Activated gamma-delta T cell treated with Interleukin-2 at 50 U/mL for 16 hours (primary cell): ENCODE measurements around the gene IL17REL.

Source experiments
- DNase-seq: peaks from one replicate; pipeline ENCODE4 v3.0.0-alpha.2; 2020

IL17REL gene

DNA sequence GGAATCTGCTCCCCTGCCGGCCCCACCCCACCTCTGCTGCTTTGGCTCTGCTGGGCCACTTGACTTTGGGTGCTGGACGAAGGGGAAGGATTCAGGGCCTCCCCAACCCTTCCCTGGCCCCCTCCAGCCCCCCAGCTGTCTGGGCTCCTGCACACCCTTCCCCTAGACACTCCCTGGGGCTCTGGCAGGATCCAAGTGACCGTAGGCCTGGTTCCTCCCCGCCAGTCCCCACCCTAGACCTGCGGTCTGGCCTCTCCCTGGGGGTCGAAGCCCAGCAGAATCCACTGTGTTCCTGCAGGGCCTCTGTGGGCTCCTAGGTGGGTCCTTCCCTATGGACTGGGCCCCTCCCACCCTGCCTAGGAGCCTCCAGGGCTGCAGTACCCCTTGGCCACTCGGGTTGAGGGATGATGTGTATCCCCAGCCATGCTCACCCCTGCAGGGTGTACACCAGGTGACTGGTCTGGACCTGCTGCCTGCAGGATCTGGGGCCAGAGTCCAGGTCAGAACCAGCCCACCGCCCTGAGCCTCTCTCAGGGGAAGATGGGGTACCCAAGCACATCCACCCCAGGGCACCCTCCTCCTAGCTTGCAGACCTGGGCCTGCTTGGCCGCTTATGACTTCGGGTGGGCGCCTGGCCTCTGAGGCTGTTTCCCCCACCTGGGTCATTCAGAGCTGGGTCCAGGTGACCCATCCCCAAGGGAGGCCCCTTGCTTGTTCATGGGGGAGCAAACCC lies 46.4 kb downstream of the IL17REL start:
- peak; percentile 3 for DNase-seq

DNA sequence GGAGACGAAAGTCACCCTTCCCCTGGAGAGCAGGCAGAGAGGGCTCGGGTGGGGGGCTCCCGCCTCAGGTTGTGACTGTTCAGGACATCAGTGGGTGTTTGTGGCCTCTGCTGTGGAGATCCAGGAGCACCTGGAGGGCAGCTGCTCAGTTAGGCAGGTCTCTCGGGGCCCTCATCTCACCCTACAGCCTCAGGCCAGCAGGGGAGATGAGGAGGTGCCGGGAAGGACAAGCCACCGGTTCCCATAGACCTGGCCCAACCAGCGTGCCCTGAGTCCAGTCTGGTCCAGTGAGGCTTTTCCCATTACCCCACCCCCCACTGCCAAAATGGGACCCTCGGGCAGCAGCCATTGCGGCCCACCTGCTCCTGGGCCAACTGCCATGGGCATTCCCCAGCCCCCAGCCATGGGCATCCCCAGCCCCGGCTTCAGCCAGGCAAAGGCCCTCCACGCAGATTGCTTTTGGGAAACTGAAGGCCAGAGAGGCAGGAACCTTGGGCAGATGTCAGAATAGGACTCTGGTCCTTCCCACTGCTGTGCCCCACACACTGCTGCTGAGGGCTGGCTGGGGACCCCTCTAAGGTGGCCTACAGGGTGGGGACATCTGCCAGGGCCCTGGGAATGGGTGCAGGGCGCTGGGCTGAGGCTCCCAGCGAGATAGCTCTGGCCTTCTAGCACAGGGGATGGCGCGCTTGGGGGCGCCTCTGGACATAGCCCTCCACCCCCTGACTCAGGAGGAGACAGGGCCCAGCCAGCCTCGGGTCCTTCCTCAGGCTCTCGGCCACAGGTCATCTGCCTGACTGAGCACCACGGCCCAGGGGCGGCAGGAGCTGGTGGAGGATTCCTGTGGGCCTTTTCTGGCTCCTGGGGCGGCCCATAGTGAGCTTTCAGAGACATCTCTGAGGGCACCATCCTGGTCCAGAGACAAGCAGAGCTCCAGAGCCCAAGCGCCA lies 47.2 kb downstream of the IL17REL start:
- peak; percentile 4 for DNase-seq

DNA sequence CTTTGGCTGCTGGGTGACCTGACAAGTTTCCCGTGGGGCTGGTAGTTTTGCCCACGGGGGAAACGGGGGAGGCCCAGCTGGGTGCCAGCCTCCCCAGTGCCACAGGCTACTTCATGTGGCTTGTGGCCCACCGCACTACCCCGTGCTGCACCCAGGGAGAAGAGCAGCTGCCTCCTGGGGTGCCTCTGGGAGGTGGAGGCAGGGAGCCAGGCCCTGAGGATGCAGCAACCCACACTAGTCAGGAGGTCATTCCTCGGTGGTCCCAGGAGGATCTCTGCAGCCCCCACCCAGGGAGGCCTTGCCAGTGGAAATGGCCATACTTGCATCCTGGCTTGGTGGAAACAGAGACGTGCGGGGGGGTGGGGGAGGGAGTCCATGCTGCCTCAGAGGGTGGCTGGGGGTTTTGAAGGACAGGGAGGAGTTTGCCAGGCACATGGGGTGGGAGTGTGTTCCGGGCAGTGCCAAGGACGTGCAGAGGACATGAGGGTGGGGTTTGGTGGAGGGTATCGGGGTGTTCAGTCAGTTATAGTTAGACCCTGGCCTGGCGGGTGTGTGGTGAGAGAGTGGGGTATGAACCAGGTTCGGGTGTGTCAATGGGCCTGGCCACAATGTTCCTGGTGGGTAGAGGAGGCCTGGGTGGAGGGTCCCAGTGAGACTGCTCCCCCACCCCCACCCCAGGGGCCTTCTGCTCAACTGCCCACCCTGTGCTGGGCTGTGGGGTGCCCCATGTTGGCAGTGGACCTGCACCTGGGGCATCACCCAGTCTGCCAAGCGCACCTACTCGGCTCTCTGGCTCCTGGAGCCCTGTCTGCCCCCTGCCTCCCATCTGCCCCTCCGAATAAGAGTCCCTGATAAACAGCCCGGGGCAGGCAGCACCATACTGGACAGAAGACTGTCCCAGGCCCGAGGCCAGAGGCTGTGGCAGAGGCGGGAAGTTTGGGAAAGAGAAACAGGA lies 48.2 kb downstream of the IL17REL start:
- DNase-seq, result peak; percentile 50

DNA sequence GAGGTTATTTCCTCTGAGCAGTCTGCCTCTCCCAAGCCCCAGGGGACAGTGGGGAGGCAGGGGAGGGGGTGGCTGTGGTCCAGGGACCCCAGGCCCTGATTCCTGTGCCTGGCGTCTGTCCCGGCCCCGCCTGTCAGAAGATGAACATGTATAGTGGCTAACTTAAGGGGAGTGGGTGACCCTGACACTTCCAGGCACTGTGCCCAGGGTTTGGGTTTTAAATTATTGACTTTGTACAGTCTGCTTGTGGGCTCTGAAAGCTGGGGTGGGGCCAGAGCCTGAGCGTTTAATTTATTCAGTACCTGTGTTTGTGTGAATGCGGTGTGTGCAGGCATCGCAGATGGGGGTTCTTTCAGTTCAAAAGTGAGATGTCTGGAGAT lies 48.9 kb downstream of the IL17REL start:
- peak; percentile 14 for DNase-seq

DNA sequence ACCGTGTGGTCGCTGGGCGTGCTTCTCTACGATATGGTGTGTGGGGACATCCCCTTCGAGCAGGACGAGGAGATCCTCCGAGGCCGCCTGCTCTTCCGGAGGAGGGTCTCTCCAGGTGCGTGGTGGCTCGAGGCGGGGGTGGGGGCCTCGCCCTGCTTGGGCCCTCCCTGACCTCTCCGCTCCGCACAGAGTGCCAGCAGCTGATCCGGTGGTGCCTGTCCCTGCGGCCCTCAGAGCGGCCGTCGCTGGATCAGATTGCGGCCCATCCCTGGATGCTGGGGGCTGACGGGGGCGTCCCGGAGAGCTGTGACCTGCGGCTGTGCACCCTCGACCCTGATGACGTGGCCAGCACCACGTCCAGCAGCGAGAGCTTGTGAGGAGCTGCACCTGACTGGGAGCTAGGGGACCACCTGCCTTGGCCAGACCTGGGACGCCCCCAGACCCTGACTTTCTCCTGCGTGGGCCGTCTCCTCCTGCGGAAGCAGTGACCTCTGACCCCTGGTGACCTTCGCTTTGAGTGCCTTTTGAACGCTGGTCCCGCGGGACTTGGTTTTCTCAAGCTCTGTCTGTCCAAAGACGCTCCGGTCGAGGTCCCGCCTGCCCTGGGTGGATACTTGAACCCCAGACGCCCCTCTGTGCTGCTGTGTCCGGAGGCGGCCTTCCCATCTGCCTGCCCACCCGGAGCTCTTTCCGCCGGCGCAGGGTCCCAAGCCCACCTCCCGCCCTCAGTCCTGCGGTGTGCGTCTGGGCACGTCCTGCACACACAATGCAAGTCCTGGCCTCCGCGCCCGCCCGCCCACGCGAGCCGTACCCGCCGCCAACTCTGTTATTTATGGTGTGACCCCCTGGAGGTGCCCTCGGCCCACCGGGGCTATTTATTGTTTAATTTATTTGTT lies 49.6 kb downstream of the IL17REL start:
- DNase-seq, result peak; percentile 4

DNA sequence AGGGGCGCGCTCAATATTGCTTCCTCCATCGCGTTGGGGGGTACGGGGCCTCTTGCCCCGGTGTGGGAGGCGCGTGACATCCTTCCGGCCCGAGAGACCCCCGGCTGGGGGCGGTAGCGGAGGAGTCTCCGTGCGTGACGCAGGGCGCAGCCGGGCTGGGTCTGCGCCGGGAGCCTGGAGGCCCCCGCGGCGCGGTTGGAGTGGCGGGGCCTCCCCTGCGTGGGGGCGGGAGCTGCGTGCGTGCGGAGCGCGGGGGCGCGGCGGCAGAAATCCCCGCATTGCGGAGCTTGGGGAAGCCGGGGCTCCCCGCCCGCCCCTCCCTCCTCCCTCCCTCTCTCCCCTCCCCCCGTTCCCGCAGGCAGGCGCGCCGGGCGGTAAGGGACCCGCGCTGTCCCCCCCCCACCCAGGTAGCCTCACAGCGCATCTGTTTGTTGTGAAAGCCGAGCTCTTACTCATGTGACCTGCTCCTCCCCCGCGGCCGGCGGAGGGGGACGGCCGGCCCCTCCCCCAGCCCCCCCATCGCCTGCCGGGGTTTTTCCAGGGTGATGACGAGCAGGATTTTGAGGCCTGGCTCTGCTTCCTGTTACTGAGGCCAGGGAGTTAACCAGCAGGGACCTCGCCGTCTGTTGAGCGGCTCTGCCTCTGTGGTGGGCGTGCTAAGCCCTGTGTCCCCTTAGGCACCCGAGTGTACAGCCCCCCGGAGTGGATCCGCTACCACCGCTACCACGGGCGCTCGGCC lies 50.4 kb downstream of the IL17REL start:
- peak; percentile 72 for DNase-seq

DNA sequence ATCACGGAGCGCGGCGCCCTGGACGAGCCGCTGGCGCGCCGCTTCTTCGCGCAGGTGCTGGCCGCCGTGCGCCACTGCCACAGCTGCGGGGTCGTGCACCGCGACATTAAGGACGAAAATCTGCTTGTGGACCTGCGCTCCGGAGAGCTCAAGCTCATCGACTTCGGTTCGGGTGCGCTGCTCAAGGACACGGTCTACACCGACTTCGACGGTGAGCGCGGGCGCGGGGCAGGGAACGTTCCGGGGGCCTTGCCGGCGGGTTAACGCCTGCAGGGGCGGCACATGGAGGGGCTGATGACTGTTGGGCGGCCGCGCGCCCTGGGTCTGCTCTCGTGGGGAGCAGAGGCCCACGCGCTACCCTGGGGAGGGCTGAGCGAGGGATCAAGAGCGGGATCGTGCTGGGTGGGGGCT lies 51.0 kb downstream of the IL17REL start:
- no peak for DNase-seq

DNA sequence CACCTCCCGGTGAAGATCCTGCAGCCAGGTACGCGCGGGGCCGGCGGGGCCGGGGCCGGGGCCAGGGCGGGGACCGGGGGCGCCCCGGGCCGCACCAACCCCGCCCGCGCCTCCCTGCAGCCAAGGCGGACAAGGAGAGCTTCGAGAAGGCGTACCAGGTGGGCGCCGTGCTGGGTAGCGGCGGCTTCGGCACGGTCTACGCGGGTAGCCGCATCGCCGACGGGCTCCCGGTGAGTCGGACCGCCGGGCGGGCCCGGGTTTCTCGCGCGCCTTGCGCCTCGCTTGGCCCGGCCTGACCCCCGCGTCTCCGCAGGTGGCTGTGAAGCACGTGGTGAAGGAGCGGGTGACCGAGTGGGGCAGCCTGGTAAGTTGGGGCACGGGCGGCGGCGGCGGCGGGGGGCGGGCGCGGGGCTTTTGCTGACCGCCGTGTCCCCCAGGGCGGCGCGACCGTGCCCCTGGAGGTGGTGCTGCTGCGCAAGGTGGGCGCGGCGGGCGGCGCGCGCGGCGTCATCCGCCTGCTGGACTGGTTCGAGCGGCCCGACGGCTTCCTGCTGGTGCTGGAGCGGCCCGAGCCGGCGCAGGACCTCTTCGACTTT lies 51.5 kb downstream of the IL17REL start:
- peak; percentile 41 for DNase-seq

DNA sequence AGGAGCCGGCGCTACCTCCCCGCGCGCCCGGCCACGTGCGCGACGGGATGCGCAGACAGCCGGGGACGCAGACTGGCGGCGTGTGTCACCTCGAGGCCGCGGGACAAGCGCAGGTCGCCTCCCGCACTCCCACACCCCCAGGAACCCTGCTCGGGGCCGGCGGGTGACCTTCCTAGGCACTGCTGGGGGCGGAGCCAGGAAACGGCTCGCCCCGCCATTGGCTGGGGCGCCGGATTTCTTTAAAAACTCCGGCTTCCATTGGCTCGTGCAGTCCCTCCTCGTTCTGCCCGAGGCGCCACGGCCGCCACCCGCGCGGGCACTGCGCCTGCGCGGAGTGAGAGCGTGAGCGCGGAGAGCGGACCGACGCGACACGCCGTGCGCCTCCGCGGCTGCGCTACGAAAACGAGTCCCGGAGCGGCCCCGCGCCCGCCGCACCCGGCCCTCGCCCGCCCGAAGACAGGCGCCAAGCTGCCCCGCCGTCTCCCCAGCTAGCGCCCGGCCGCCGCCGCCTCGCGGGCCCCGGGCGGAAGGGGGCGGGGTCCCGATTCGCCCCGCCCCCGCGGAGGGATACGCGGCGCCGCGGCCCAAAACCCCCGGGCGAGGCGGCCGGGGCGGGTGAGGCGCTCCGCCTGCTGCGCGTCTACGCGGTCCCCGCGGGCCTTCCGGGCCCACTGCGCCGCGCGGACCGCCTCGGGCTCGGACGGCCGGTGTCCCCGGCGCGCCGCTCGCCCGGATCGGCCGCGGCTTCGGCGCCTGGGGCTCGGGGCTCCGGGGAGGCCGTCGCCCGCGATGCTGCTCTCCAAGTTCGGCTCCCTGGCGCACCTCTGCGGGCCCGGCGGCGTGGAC lies 52.2 kb downstream of the IL17REL start, which contains the start of gene PIM3:
Gene PIM3 (plus strand): TSS at position 614 of the 846 bp plus-strand sequence. CDS start 176 bp downstream, at position 790.
- DNase-seq, result peak; percentile 87

DNA sequence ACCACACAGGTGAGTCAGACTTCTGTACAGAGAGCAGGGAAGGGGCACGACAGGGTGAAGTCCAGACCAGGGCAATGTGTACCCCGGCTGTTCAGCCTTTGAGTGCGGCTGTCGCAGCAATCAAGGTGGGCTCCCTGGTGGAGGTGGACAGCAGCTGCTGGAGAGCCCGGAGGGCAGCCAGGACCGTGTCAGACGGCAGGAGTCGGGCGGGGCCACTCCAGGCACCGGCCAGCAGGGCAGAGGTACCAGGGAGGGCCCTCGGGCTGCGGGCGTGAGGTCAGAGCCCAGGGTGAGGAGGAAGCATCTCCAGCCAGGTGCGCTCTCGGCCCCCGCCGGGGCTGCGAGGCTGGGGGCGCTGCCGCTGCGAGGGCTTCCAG lies 52.8 kb downstream of the IL17REL start:
- DNase-seq, result no peak

DNA sequence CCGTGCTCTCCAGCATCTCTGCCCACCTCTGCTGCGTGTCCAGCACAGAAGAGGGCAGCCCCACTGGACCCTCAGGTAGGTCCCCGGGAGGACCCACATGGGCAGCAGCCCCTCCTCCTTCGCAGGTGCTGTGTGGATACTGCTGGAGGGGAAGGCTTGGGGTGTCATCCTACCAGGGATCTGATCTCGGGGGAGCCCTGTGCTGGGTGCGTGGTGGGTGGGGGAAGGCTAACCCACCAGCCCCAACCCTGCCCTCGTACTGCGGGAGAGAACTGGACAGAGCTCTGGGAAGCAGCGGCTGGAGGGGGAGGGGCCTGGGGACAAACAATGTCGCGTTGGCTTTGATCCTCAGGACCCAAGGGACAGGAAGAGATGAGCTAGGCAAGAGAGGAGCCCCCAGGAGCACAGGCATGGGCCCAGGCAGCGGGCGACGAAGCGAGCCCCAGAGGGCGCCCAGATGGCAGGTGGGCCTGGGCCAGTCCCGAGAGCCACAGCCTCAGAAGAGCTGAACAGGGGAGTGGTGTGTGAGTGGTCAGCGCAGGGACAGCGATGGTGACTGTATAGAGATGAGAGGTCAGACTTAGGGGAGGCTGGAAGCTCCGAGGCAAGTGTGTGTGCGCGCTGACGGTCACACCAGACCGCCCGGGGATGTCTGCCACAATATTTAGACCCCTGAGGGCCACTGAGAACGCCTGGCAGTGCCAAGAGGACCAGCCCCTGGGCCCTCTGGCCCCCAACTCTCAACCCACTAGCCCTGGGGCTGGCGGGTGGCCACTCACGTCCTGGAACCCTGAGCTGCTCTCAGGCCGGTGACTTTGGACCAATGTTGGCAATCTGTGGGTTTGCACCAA lies 53.4 kb downstream of the IL17REL start:
- no peak for DNase-seq

DNA sequence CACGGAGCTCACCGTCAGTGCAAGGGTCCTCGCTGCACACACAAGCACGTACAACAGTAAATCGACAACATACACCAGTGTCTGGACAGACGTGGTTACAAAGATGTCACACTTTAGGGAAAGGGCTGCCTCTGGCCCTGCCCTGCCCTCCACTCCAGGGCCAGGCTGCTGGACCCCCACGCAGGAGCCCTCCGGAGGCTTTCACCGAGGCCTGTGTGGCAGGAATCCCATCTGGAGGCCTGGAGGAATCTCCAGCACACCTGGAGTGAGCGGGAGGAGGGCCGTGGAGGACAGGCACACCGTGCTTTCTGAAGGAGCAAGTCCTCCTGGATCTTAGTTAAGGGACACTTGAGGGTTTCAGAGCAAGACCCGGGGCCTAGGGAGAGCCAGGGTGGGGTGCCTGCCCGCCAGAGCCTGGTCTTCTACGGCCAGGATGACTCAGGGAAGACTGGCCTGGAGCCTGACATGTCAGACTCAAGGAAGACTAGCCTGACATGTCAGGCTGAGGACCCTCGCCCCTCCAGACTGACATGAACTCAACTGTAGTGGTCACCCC lies 54.1 kb downstream of the IL17REL start:
- DNase-seq, result no peak

DNA sequence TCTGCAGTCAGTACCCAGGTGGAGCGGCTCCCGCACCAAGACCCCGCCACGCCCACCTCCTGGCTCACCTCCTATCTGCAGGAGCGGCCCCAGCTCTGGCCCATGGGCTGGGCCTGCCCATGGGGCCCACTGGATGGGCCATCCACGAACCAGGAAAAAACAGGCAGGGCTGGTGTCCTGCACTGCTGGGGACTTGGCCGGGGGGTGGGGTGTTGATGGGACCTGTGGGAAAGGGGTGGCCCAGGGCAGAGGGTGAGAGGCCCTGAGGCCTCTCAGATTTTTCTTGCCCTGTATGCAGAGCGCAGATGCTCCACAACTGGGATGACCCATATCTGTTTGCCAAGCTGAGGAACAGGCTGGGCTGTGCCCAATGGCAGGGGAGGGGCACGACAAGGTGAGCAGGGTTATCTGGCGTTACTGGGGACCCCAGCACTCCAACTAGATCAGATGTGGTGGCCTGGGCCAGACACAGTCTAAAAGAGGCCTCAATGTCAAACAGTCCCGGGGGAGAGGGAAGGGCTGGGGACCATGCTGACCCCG lies 54.7 kb downstream of the IL17REL start:
- no peak for DNase-seq

DNA sequence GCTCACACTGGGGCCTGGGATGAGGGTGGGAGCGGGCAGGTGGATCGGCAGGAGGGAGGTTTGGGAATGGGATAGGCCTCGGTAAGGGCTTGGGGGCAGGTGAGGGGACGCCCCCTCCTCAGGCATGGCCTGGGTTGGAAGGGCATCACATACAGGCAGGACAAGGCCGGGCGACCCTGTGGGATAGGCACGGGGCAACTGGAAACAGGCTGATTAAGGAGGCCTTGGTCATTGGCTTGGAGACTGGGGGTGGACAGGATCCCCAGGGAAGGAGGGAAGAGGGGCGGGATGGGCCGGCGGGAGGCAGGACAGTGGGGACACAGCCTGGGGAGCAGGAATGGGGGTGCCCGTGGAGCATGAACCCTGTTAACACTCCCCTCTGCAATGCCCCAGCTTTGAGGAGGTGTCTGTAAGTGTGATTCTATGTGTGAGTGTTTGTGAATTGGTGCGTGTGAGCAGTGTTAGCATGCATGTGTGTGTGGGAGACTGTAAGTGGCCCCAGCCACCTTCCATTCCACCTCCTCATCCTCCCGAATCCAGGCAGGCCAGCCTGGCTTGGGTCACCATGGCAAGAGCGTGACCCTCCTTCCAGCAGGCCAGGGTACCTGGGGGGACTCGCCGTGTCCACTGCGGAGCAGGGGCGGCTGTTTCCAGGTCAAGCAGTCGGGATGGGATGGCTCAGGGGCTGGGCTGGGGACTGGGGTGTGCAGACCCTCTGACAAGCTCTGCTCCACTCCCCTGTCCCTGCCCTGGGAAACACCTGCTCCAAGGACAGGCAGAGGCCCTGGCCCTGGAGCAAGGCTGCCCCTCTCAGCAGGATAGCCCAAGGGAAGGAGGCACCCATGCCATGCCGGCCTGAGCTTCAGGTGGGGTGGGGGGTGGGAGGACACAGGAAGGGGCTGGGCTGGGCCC lies 55.4 kb downstream of the IL17REL start:
- DNase-seq, result no peak

DNA sequence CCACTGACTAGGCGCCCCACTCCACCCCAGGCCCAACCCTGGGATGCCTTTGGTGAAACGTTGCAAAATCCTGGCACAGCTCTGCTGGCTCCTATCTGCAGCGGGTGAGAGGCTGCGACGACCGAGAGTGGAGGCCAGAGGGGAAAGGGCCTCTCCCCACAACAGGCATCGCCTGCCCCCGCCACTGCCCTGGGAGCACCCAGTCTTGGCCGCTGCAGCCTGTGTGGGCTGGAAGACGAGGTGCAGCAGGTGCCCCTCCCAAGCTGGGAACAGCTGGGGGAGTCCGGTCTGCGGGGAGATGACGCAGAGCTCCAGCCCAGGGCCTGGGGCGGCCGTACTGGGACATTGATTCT lies 56.2 kb downstream of the IL17REL start:
- no peak for DNase-seq

DNA sequence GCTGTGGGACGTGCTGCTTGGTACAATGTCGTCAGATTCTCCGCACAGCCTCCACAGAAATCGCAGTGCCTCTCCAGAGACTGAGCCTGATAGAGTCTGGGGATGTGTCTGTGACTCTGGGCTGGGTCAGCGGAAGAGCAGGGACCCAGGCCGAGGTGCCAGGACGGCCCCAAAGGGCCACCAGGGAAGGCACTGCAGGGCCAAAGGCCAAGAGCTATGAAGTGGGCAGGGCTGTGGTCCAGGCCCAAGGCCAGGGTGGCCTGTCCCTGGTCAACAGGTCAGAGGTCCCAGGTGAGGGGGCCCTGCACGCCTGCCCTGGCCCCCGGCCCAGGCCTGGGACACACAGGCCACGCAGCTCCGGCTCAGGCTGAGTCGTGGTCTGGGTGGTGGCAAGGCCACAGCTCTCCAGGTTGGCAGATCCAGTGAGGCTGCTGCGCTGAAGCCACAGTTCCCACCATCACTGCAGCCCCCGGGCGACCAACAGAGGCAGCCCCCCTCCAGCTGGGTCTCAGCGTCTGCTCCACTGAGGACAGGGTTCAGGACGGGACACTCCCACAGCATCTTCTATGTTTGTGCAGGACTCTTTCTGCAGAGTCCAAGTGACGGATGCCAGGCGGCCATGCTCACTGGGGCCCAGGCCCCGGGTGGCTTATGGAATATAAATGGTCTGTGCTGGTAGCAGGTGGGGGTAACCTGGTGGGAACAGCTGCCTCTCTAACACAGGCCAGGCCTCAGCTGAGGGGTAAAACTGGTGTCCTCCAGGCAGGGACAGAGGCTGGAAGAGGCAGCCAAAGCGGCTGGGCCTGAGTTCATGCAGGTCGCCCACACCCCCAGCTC lies 56.8 kb downstream of the IL17REL start:
- no peak for DNase-seq
